GM21381 (cell line): Measurements from ENCODE around the gene SHD.
"Not testable (repeated sequence)": the region's sequence is repeated elsewhere in the genome, so short reads cannot be mapped to it uniquely, and the experiment has no call there.

Experiments used
- ATAC-seq: cut with Tn5 transposase; IDR thresholded peaks from one replicate; pipeline ENCODE4 v1.9.1; 2021; ENCODE audit warnings: mild to moderate bottlenecking, moderate library complexity; ENCODE audit not compliant: unreplicated experiment

SHD gene

DNA sequence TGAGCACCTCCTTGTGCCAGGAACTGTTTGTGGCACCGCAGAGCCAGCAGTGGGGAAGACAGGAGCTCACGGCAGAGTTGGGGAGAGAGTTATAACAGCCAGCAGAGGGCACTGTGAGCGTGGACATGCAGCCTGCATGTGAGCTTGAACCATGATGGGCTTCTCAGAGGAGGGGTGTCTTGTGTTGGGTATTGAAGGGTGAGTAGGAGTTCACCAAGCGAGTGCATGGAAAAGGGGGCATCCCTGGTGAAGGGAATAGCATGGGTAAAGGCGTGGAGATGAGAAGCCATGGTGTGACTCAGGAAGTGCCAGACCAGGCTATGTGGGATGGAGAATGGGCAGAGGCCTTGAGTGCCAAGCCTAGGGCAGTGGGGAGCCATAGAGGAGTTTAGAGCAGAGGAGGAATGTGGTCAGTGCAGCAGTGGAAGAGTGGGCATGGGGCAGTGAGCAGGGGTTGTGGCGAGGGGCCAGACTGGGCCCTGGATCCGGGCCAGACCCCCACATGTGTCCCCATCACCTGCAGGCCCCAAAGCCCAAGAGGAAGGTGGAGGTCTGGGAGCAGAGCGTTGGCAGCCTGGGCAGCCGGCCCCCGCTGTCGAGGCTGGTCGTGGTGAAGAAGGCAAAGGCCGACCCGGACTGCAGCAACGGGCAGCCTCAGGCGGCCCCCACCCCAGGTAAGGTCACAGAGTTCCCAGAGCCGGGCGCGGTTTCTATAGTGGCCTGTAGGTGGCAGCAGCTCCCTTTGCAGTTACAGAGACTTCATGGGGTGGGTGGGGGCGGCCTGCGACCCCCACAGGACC, 11.8 kb upstream of the SHD start:
- no peak for ATAC-seq

DNA sequence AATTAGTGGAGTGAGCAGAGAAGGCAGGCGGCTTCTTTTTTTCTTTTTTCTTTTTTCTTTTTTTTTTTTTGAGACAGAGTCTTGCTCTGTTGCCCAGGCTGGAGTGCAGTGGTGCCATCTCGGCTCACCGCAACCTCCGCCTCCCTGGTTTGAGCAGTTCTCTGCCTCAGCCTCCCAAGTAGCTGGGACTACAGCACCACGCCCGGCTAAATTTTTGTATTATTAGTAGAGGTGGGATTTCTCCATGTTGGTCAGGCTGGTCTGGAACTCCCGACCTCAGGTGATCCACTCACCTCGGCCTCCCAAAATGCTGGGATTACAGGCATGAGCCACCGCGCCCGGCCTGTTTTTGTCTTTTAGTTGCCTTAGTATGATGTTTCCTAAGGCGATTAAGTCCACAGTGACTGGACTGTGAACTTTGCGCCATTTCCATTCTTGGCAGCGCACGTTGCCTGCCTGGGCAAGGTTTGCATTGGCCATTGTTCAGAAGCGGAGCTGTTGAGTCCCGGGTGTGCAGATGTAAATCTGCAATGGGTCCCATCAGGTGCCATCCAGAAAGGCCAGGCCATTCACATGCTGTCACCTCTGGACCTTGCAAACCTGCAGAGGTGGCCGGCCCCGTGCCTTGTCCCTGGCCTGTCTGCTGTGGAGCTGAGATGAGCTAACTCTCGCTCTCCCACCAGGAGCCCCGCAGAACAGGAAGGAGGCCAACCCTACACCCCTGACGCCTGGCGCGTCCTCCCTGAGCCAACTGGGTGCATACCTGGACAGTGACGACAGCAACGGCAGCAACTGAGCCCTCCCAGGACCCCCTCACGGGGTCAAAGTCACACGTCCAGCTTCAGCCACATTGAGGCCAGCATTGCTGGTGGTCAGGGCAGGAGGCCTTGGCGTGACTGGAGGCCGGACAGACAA, 10.9 kb upstream of the SHD start:
- ATAC-seq = no peak

DNA sequence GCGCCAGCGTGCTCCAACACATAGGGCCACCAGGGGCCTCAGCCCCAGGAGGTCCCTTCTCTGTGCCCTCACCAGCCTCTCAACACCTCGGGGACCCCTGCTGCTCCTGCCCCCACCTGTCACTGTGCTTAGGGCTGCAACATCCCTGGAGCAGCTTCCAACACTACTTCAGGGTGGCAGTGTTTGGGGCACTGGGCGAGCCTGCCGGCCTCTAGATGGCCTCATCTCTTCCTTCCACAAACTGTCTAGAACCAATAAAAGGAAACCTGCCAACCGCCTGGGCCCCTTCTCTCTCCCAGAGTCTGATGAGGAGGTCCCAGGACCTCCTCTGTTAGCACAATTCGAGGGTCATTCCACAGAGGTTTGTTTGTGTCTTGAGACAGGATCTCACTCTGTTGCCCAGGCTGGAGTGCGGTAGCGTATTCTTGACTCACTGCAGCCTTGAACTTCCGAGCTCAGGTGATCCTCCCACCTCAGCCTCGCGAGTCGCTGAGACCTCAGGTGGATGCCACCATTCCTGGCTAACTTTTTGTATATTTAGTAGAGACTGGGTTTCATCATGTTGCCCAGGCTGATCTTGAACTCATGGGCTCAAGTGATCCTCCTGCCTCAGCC, 10.1 kb upstream of the SHD start:
- no peak for ATAC-seq

DNA sequence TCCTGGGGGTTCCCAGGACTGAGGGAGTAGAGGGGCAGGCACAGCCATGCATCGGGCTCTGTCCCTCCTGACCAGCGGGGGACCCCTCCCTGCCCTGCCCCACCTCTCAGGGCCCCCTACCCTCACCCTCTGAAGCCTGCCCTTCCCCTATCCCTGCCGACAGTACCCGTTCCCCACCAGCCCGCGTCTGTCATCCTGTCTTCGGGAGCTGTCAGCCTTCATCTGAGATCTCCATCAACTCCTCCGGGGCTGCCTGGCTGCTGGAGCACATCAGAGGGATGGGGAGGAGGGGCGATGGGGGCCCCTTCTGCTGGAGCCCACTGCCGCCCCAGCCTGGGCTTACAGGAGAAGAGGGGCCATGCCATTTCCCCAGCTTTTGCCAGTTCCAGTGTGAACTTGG, 6.2 kb upstream of the SHD start:
- ATAC-seq = no peak

DNA sequence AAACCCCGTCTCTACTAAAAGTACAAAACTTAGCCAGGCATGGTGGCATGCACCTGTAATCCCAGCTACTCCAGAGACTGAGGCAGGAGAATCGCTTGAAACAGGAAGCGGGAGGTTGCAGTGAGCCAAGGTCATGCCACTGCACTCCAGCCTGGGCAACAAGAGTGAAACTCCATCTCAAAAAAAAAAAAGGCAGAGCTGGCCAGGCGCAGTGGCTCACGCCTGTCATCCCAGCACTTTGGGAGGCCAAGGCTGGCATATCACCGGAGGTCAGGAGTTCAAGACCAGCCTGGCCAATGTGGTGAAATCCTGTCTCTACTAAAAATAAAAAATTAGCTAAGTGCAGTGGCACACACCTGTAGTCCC, 4.8 kb upstream of the SHD start:
- not testable (repeated sequence) for ATAC-seq

DNA sequence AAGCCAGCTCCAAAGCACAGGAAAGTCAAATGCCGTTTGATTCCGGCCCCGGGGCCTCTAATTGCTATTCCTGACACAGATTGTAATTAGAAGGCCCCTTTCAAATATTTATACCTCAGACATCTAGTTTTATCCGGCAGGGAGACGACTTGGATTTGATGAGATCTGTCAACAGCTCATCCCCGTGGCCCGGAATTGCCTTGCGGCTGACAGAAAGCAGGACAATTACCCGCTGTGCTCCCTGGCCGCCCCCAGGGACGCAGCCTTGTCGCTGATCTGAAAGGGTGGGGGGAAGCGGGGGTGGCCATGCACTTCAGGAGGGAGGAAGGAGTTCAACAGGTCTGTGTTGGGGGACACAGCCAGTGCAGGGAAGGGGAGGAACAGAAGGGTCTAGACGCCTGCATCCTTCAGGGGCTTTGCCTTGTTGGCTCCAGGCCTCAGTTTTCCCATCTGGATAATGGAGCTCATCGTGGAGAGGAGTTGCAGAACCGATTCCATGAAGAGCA, 1.8 kb upstream of the SHD start:
- ATAC-seq = no peak

DNA sequence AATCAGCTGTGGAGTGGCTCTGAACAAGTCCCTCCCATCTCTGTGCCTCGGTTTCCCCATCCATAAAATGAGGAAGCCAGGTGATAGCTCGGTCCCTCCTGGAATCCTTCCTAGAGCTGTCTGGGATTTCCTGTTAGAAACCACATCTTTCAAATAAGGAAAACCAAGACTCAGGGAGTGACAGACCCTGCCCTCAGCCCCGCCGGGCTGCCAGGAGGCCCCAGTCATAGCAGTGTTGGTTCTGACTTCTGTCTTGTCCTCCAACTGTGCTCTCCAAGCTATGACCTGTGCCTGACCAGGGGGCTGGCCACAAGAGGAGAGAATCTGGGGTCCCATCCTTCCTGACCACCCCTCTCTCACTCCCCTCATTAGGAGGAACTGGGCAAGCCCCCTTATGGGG, 1.1 kb upstream of the SHD start:
- ATAC-seq = no peak

DNA sequence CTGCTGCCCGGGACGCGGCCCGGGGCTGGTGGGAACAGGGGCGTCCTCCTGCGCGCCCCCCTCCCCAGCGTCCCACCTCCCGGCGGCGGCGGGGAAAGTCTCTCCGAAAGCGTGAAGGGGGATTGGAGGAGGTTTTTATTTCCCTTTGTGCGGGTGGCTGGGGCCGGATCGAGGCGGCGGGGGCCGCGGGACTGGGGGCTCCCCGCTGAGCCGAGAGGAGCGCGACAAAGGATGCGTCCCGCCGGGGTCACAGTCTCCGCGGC, 132 bp downstream of the SHD start:
- ATAC-seq = no peak

DNA sequence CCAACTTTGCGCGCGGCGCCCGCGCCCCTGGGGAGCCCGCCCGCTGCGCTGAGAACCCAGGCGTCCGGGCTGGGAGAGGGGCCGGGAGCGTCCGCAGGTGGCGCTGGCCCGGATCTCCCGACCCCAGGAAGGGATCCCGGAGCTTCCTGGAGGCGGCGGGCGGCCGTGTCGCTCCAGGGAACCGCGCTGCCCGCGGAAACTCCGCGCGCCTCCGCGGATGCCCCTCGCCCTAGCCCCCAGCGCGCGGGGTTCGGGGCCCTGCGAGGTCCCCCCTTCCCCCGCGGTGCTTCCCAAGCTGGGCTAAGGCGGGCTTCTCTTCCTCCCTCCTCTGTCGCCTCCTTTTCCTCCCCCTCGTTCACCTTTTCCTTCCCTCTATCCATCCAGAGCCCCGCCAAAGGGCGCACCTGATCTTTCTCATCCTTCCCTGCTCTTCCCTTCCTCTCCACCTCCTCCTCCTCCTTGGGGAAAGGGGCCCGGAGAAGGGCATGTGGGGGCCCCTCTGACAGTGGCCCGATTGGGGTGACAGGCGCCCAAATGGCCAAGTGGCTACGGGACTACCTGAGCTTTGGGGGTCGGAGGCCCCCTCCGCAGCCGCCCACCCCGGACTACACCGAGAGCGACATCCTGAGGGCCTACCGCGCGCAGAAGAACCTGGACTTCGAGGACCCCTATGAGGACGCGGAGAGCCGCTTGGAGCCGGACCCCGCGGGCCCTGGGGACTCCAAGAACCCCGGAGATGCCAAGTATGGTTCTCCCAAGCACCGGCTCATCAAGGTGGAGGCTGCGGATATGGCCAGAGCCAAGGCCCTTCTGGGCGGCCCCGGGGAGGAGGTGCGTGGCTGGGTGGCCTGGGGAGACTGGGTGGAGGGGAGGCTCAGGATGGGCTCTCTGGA, 710 bp downstream of the SHD start:
- no peak for ATAC-seq

DNA sequence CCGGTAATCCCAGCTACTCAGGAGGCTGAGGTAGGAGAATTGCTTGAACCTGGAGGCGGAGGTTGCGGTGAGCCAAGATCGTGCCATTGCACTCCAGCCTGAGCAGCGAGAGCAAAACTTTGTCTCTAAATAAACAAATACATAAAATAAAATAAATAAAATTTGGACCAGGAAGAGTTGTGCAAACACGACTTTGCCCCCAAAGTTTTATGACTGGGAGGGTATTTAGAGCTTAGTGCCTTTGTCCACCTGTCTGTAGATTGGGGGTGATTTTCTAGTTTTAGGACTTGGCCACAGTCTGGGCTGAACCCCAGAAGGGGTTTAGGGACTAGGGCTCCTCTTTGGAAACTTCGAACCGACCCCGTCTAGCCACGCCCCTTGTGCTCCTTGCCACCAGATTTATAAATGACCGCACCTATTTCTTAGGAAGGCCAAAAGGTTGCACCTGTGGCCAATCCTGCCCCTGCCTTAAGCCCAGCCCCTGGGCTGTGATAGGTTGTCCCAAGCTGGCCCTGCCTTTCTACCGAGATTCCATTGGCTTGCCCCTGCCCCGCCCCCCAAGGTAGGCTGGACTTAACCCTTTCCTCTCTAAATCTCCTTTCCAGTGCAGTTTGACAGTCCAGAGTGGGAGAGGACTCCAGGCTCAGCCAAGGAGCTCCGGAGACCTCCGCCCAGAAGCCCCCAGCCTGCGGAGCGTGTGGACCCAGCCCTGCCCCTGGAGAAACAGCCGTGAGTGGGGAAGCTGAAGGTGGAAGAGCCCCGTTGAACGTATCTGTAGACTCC, 5.3 kb downstream of the SHD start:
- no peak for ATAC-seq

DNA sequence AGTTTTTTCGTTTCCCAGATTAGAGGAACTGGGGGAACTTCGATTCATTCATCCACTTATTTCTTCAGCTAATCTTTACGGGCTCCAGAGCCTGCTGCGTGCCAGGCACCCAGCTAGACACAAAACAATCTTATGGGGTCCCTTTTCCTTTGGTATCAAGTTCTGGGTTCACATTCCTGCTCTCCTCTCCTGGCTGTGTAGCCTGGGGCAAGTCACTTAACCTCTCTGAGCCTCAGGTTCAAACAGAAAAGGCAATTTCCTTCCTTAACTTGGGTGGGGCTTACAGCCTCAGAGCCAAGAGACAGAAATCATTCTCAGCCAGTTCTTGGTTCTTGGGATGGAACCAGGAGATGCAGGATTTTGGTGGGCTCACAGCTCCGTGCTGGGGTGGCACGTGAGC, 5.9 kb downstream of the SHD start:
- ATAC-seq = no peak

DNA sequence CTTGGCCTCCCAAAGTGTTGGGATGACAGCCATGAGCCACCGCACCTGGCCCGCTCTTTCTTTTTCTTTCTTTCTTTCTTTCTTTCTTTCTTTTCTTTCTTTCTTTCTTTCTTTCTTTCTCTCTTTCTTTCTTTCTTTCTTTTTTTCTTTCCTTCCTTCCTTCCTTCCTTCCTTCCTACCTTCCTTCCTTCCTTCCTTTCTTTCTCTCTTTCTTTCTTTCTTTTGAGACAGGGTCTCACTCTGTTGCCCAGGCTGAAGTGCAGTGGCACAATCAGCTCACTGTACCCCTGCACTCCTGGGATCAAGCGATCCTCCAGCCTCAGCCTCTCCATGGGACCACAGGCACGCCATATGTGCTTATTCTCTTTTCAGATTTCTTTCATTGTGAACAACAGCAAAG, 7.1 kb downstream of the SHD start:
- ATAC-seq = not testable (repeated sequence)

DNA sequence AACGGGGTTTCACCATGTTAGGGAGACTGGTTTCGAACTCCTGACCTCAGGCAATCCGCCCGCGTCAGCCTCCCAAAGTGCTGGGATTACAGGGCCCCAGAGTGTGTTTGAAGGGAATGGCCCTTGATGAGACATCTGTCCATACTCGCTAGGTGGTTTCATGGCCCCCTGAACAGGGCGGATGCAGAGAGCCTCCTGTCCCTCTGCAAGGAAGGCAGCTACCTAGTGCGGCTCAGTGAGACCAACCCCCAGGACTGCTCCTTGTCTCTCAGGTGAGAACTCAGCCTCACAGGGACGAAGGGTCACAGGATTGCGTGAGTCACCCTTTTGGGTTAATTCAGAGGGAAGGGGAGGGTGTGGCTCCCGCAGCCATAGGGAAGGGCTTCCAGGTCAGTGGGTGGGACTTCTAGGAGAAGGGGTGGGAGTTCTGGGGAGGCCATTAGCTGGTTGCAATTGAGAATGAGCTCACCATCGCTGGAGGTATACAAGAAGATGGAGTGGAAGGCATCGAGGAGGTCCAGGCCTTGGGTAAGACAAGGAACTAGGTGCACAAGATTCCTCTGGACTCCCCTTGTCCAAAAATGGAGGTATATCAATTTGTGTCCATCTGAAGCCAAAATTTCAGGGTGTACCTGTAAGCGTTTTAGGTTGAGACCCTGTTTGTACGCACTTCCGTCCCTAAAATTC, 9.2 kb downstream of the SHD start:
- no peak for ATAC-seq

DNA sequence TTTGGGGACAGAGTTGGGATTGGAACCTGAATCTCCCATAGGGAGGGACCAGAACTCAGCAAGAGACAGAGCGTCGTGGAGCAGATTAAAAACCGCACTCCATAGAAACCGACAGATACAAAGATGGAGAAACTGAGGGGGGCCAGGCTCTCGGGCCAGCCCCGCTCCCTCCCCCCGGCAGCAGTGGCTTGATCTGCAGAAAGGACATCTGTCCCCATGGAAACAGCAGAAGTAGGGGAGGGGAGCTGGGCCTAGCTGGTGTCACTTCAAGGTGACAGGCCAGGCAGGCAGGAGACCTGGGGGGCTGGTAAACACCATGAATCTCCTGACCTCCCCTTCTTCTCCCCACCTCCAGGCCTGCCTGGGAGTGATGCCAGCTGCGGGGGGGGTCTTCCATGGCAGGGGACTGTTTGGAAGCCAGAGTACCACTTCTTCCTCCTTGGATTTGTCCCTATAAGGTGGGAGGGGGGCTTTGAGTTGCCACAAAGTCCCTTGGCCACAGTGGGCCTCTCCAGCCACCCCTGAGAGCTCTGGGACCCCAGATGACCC, 12.2 kb downstream of the SHD start:
- ATAC-seq = no peak

DNA sequence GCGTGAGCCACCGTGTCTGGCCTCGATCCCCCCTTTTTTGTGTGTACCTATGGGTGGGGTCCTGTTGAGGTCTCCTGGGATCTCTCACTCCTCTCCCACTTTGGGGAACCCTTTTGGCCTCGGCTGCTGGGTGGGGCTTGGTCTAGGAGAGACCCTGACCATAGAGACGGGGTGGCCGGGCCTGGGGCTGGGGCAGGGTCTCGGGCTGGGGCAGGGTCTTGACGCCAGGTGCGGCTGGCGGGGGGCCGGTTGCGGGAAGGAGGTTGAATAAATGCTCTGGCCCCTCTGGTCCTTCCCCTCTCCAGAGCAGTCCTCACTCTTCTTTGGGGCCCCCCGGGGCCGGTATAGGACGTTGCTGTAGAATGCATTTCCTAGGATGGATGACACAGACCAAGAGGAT, 13.4 kb downstream of the SHD start:
- ATAC-seq = no peak

DNA sequence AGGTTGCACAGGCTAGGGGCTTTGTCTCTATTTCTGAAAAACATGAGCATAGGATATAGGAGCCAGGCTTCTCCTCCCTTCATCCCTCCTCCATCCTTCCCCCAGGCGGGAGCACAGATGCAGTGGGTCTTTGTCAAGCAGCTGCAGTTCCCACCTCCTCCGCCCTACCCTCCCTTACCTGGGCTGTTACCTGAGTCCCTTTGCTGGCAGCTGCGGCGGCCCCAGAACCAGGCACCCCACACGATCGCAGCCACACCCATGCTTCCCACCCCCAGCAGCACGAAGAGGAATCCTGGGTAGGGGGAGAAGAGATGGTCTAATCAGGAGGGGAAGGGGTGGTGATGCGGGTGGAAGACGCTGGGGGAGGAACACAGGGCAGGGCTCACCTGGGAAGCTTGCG, 15.3 kb downstream of the SHD start:
- ATAC-seq = no peak

DNA sequence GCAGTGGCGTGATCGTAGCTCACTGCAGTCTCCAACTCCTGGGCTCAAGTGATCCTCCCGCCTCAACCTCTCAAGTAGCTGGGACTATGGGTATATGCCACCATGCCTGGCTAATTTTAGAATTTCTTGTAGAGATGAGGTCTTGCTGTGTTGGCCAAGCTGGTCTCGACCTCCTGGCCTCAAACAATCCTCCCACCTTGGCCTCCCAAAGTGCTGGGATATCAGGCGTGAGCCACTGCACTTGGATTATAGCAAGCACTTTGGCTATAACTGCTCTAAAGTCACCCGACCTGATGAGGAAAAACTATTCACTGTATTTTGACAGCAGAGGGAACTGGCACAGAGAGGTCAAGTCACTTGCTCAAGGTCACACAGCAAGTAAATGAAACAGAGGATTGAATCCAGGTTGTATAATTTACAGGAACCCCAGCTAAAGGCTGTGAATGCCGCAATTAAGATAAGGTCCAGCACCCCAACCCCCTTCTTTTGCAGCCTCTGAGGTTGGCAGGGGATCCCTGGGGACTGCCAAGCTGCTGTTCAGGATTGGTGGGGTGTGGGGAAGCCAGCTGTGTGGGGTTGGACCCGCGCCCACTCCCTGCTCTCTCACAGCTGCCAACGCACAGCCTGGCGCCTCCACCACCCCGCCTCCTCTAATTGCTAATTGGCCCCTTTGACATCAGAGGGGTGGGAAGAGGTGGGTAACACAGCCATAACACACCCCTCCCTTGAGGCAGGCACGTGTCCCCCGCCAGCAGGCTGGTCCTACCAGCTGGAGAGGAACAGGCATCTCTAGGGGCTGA, 17.1 kb downstream of the SHD start:
- no peak for ATAC-seq
